DOHH2 (cell line): ENCODE data around the gene COL18A1.

Source experiments
- CTCF ChIP-seq: fragments of 200-600 bp; sonication (generic); IDR thresholded peaks from one replicate; pipeline ENCODE4 v1.5.1; 2014; ENCODE audit warnings: antibody characterized with exemption, mild to moderate bottlenecking, low read depth, low read length; ENCODE audit not compliant: poor library complexity, severe bottlenecking
- EZH2phosphoT487 ChIP-seq: fragments of 200-600 bp; sonication (generic); IDR thresholded peaks from 2 replicates; pipeline ENCODE4 v1.6.1; 2017; ENCODE audit warnings: borderline replicate concordance, mild to moderate bottlenecking, antibody characterized with exemption, low read length, moderate library complexity, mixed read lengths

- TF ChIP-seq CTCF: no peak
- TF ChIP-seq EZH2phosphoT487: no peak
Observed at GRCh38 chr21:45358711-45359310, 46.2 kb upstream of the COL18A1 start.
